GM21723 (cell line): ENCODE data around the gene CBX7.

ENCODE experiments used
- ATAC-seq: cut with Tn5 transposase; IDR thresholded peaks from one replicate; pipeline ENCODE4 v1.9.1; 2021; ENCODE audit warnings: mild to moderate bottlenecking, moderate library complexity; ENCODE audit not compliant: unreplicated experiment

CBX7 gene

GRCh38 chr22:39094717-39095389 lies 57.6 kb downstream of the CBX7 start:
- ATAC-seq = no peak

DNA sequence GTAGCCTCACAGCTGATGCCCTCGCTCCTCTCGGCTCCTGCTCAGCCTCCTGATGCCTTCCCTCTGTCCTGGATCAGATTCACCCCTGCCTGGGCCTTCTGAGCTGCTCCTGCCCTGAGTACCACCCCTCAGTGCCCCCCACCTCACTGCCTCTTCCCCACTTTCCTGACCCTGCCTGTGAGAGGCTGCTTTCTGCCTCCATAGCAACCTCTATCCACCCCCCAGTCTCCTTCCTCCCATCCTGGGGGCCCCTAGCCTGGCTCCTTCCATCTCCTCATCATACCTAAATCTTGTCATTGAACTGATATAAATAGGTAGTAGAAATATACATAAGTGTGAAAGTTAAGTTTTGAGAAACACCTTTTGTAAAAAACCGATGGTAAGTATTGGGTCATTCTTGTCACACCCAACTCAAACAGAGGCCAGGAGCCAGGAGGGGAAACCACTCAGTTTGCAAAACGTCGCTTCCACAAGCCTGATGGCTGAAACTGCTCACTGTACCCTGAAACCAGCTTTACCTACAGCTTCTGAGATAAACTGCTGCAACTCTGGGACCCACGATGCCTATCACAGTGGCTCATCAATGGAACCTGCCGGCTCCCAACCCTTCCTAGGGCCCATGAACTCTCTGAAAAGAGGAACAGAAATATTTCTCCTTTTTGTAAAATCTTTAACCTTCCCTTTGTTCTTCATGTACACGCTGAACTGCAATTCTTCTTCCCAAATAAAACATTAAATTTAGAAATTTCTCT lies 60.2 kb downstream of the CBX7 start:
- no peak for ATAC-seq

- no peak for ATAC-seq
These were observed 61.1 kb downstream of the CBX7 start for GRCh38 chr22:39091126-39092081.

GRCh38 chr22:39090426-39091064 lies 61.9 kb downstream of the CBX7 start:
- no peak for ATAC-seq

DNA sequence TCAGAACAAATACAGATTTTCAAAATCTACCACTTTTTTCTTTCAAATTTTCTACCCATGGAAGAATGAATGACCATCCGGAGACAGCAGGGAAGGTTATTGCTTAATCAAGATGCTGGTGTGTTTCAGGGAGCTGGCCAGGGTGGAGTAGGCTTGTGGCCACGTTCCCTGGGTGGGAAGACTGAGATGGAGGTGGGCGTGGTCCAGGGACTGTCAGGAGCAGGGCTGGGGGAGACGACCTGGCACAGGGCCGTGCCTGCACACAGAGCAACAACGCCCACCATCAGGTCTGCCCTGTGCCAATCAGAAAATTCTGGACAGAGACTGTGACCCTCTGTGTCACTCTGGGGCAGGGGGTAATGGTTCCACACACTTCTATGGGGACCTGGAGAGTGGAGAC lies 62.6 kb downstream of the CBX7 start:
- ATAC-seq = no peak

- no peak for ATAC-seq
These were observed 63.8 kb downstream of the CBX7 start for GRCh38 chr22:39088685-39089032.

- no peak for ATAC-seq
These were observed 64.4 kb downstream of the CBX7 start for GRCh38 chr22:39087881-39088684.

GRCh38 chr22:39087098-39087497 lies 65.4 kb downstream of the CBX7 start:
- no peak for ATAC-seq

DNA sequence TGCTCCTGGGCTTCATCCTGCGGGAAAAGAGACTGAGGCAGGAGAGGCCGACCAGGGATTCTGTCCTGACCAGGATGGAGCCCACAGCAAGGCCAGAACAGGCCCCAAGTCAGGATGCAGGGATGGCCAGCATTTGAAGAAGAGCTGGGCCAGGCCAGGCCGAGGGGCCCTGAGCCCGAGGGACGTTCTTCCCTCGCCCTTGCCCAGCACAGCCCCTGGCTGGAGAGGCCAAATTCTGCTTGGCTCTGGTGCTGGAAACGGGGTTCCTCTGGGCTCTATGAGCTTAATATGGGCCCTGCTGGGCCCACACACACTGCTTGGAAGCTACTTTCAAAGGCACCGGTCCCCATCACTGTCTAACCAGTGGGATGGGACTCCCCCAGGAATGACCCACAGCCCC lies 67.8 kb downstream of the CBX7 start:
- ATAC-seq = no peak

- ATAC-seq = no peak
These were observed 69.0 kb downstream of the CBX7 start for GRCh38 chr22:39083212-39084165.

GRCh38 chr22:39081598-39081997 lies 70.9 kb downstream of the CBX7 start:
- no peak for ATAC-seq

GRCh38 chr22:39081016-39081415 lies 71.5 kb downstream of the CBX7 start:
- ATAC-seq = no peak
